Measurements from ENCODE around the gene MCAM.

DNA sequence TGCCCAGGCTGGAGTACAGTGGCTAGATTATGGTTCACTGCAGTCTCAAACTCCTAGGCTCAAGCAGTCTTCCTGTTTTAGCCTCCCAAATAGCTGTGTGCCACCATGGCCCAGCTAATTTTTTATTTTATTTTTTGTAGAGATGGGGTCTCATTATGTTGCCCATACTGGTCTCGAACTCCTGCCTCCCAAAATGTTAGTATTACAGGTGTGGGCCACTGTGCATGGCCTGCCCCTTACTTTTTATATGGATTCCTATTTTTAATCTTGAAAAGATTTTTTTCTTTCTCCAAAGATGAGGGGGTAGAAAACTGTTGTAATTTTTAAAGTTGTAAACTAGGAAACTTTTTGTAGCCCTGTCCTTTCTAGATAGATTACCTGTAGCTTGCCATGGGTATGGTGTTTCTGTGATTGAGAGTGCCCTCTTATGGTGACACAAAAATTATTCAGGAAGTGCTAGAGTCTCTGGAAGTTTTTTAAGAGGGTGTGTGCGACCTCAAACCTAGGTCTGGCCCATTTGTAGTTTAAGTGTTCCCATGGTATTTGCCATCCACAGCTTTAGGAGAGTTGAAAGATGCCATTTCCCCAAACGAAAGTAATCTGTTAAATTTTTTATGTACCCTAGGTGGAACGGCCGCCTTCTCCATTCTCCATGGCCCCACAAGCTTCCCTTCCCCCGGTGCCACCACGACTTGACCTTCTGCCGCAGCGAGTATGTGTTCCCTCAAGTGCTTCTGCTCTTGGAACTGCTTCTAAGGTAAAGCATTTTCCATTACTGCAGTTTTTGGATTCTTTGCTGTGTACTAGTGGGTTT, 32.4 kb downstream of the MCAM start:
- TF ChIP-seq, protein P1, sequence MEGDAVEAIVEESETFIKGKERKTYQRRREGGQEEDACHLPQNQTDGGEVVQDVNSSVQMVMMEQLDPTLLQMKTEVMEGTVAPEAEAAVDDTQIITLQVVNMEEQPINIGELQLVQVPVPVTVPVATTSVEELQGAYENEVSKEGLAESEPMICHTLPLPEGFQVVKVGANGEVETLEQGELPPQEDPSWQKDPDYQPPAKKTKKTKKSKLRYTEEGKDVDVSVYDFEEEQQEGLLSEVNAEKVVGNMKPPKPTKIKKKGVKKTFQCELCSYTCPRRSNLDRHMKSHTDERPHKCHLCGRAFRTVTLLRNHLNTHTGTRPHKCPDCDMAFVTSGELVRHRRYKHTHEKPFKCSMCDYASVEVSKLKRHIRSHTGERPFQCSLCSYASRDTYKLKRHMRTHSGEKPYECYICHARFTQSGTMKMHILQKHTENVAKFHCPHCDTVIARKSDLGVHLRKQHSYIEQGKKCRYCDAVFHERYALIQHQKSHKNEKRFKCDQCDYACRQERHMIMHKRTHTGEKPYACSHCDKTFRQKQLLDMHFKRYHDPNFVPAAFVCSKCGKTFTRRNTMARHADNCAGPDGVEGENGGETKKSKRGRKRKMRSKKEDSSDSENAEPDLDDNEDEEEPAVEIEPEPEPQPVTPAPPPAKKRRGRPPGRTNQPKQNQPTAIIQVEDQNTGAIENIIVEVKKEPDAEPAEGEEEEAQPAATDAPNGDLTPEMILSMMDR (IDR thresholded peaks at IDR 0.05; ENCODE audit: low read depth, low read length, poor library complexity, severe bottlenecking): peak; percentile 71
- no peak for TF ChIP-seq EZH2phosphoT487 (IDR thresholded peaks at IDR 0.05; ENCODE audit: borderline replicate concordance, low read length)

Data from DOHH2 (cell line).